MM.1S (cell line): ENCODE results near the gene ASF1A.

Experiments used
- DNase-seq: peaks from one replicate; pipeline ENCODE4 v3.0.0-alpha.2; 2015
- H2AFZ ChIP-seq: fragments of 300-600 bp; sonication (generic); 2 replicates; pipeline ENCODE4 v1.6.0; 2016; ENCODE audit warnings: antibody characterized with exemption, low read length
- H3F3A ChIP-seq: fragments of 300-600 bp; sonication (generic); 2 replicates; pipeline ENCODE4 v1.6.1; 2016; ENCODE audit warnings: mild to moderate bottlenecking, antibody characterized with exemption, low read length, moderate library complexity, mixed read lengths; ENCODE audit not compliant: insufficient read depth
- H3K27ac ChIP-seq: fragments of 300-600 bp; sonication (generic); 2 replicates; pipeline ENCODE4 v1.5.1; 2016; ENCODE audit warnings: mild to moderate bottlenecking, low read length
- H3K27me3 ChIP-seq: fragments of 300-600 bp; sonication (generic); replicated peaks from 2 replicates; pipeline ENCODE4 v1.6.0; 2016; ENCODE audit warnings: low read length; ENCODE audit not compliant: insufficient read depth
- H3K36me3 ChIP-seq: fragments of 300-600 bp; sonication (generic); replicated peaks from 2 replicates; pipeline ENCODE4 v1.6.1; 2016; ENCODE audit warnings: mild to moderate bottlenecking, low read length, mixed read lengths; ENCODE audit not compliant: insufficient read depth
- H3K4me1 ChIP-seq: fragments of 300-600 bp; sonication (generic); 2 replicates; pipeline ENCODE4 v1.6.1; 2016; ENCODE audit warnings: low read length, mixed read lengths
- H3K4me2 ChIP-seq: fragments of 300-600 bp; sonication (generic); 2 replicates; pipeline ENCODE4 v1.6.0; 2016; ENCODE audit warnings: low read depth, low read length
- H3K4me3 ChIP-seq: fragments of 300-600 bp; sonication (generic); 2 replicates; pipeline ENCODE4 v1.5.1; 2016; ENCODE audit warnings: low read length, mixed read lengths
- H3K79me2 ChIP-seq: fragments of 300-600 bp; sonication (generic); 2 replicates; pipeline ENCODE4 v1.6.1; 2016; ENCODE audit warnings: mixed run types, low read length, mixed read lengths
- H3K9ac ChIP-seq: fragments of 300-600 bp; sonication (generic); 2 replicates; pipeline ENCODE4 v1.6.1; 2016; ENCODE audit warnings: low read length, mixed read lengths
- H3K9me2 ChIP-seq: fragments of 300-600 bp; sonication (generic); replicated peaks from 2 replicates; pipeline ENCODE4 v1.6.1; 2016; ENCODE audit warnings: mild to moderate bottlenecking, low read length, mixed read lengths; ENCODE audit not compliant: insufficient read depth
- H3K9me3 ChIP-seq: fragments of 300-600 bp; sonication (generic); replicated peaks from 2 replicates; pipeline ENCODE4 v1.6.1; 2016; ENCODE audit warnings: mild to moderate bottlenecking, low read length, mixed read lengths; ENCODE audit not compliant: insufficient read depth
- H4K20me1 ChIP-seq: fragments of 300-600 bp; sonication (generic); 2 replicates; pipeline ENCODE4 v1.6.1; 2016; ENCODE audit warnings: mild to moderate bottlenecking, low read length, moderate library complexity, mixed read lengths; ENCODE audit not compliant: insufficient read depth
- EZH2 ChIP-seq: fragments of 300-600 bp; sonication (generic); optimal IDR thresholded peaks from 2 replicates; pipeline ENCODE3; 2017; ENCODE audit warnings: low read depth, mild to moderate bottlenecking, antibody characterized with exemption, low read length, mixed read lengths
- EZH2phosphoT487 ChIP-seq: fragments of 300-600 bp; sonication (generic); IDR thresholded peaks from 2 replicates; pipeline ENCODE4 v1.6.1; 2018; ENCODE audit warnings: antibody characterized with exemption, low read length
- TF ChIP-seq, protein P1 (sequence below): fragments of 300-600 bp; sonication (generic); IDR thresholded peaks from 2 replicates; pipeline ENCODE4 v1.5.1; 2016; ENCODE audit warnings: antibody characterized with exemption, low read length, mixed read lengths

The ASF1A gene

DNA sequence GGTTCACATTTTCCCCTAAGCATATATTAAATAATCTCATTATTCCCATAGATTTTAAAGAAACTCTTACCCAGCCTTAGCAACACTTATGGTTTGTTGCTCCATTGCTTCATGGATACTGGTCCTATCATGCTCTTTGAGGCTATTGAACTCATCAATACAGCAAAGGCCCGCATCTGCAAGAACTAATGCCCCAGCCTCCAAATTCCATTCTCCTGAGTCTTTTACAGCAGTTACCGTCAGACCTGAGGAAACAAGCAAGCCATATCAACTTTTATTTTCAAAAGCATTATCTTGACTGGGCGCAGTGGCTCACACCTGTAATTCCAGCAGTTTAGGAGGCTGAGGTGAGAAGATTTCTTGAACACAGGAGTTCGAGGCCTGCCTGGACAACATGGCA is 37.7 kb upstream of the ASF1A start:
- no peak overlapping the region for H3K4me2 ChIP-seq
- no peaks in the 10 kb centered on the region for H3K36me3 ChIP-seq
- no peaks in the 10 kb centered on the region for H4K20me1 ChIP-seq
- no peaks in the 10 kb centered on the region for H3K27me3 ChIP-seq
- H3K4me3 ChIP-seq: no peak overlapping the region
- H3K9ac ChIP-seq: no peak overlapping the region
- no peaks in the 10 kb centered on the region for H3K79me2 ChIP-seq
- DNase-seq: no peak
- H3K4me1 ChIP-seq: no peaks in the 10 kb centered on the region
- no peak overlapping the region for H3K27ac ChIP-seq
- H3F3A ChIP-seq: no peaks in the 10 kb centered on the region
- no peaks in the 10 kb centered on the region for H3K9me3 ChIP-seq
- TF ChIP-seq EZH2phosphoT487 (no peak), EZH2 (no peak)
- TF ChIP-seq, protein P1, sequence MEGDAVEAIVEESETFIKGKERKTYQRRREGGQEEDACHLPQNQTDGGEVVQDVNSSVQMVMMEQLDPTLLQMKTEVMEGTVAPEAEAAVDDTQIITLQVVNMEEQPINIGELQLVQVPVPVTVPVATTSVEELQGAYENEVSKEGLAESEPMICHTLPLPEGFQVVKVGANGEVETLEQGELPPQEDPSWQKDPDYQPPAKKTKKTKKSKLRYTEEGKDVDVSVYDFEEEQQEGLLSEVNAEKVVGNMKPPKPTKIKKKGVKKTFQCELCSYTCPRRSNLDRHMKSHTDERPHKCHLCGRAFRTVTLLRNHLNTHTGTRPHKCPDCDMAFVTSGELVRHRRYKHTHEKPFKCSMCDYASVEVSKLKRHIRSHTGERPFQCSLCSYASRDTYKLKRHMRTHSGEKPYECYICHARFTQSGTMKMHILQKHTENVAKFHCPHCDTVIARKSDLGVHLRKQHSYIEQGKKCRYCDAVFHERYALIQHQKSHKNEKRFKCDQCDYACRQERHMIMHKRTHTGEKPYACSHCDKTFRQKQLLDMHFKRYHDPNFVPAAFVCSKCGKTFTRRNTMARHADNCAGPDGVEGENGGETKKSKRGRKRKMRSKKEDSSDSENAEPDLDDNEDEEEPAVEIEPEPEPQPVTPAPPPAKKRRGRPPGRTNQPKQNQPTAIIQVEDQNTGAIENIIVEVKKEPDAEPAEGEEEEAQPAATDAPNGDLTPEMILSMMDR: no peak
- H3K9me2 ChIP-seq: no peaks in the 10 kb centered on the region
- no peak overlapping the region for H2AFZ ChIP-seq

- Histone ChIP-seq H3K27me3 (no peaks in the 10 kb centered on the region), H2AFZ (no peak overlapping the region), H3K9me2 (no peaks in the 10 kb centered on the region), H3F3A (no peaks in the 10 kb centered on the region), H3K4me2 (no peak overlapping the region), H3K79me2 (no peaks in the 10 kb centered on the region), H3K4me1 (no peaks in the 10 kb centered on the region), H3K27ac (no peak overlapping the region), H3K4me3 (no peak overlapping the region), H3K9me3 (no peaks in the 10 kb centered on the region), H3K36me3 (no peaks in the 10 kb centered on the region), H3K9ac (no peak overlapping the region), H4K20me1 (no peaks in the 10 kb centered on the region)
- TF ChIP-seq, protein P1: no peak
- TF ChIP-seq EZH2: no peak
- no peak for TF ChIP-seq EZH2phosphoT487
- DNase-seq: no peak
Observed at GRCh38 chr6:118859517-118860064, 34.4 kb upstream of the ASF1A start.

DNA sequence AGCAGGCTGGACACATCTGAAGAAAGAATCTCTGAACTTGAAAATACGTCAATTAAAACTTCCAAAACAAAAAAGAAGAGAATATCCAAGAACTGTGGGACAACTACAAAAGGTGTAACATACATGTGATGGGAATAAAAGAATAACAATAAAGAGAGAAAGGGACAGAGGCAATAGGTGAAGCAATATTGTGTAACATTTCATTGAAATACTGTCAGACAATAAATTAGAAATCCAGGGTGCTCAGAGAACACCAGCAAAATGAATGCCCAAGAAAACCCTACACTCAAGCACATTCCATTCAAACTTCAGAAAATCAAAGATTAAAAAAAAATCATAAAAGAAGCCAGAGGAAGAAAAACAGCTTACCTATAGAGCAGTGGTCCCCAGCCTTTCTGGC is 33.6 kb upstream of the ASF1A start:
- no peaks in the 10 kb centered on the region for H3K9me2 ChIP-seq
- no peak overlapping the region for H3K4me3 ChIP-seq
- no peaks in the 10 kb centered on the region for H3K36me3 ChIP-seq
- DNase-seq: no peak
- TF ChIP-seq, protein P1: no peak
- TF ChIP-seq EZH2phosphoT487 (no peak), EZH2 (no peak)
- no peak overlapping the region for H3K27ac ChIP-seq
- H3K4me1 ChIP-seq: no peaks in the 10 kb centered on the region
- H3K4me2 ChIP-seq: no peak overlapping the region
- H4K20me1 ChIP-seq: no peaks in the 10 kb centered on the region
- no peak overlapping the region for H3K9ac ChIP-seq
- H3F3A ChIP-seq: no peaks in the 10 kb centered on the region
- no peaks in the 10 kb centered on the region for H3K9me3 ChIP-seq
- no peaks in the 10 kb centered on the region for H3K79me2 ChIP-seq
- no peaks in the 10 kb centered on the region for H3K27me3 ChIP-seq
- H2AFZ ChIP-seq: no peak overlapping the region
